ENCODE data around the gene ROBO1. TPM values are rescaled to one million over a fixed set of nuclear protein-coding genes. Genes with fewer than 3 reads are reported as not detected.

Gene ROBO1
- total RNA-seq, 2 experiments from 2014 or later = 1.3 to 2.1 TPM

- no peak overlapping the region for H3K27ac Mint-ChIP-seq
- H3K27me3 Mint-ChIP-seq = no peaks in the 10 kb centered on the region
- H3K9me3 Mint-ChIP-seq (ENCODE audit: low read depth) = peaks cover 10% of the 10 kb centered on the region
- H3K36me3 Mint-ChIP-seq (ENCODE audit: low read depth) = no peaks in the 10 kb centered on the region
- no peaks in the 10 kb centered on the region for H3K4me1 Mint-ChIP-seq
- ChIA-PET CTCF (interaction anchor here (1.5 kb wide), 1 partner anchor 28 kb away, joined by 4 read pairs; no protein-coding TSS in a partner anchor), POLR2A (no interaction called here)
- DNase-seq (no peak), ATAC-seq (no peak)
- intact Hi-C loops (cut with DNase I, micrococcal nuclease) = no loop called here
- H3K4me3 Mint-ChIP-seq = no peak overlapping the region
Observed at GRCh38 chr3:79113876-79114275, 653.9 kb downstream of the ROBO1 start.

- ChIA-PET POLR2A (no interaction called here), CTCF (no interaction called here)
- no peak for DNase-seq
- H3K9me3 Mint-ChIP-seq (ENCODE audit: low read depth) = peaks cover 10% of the 10 kb centered on the region
- no peak overlapping the region for H3K27ac Mint-ChIP-seq
- no peaks in the 10 kb centered on the region for H3K27me3 Mint-ChIP-seq
- no peak overlapping the region for H3K4me3 Mint-ChIP-seq
- H3K4me1 Mint-ChIP-seq = no peaks in the 10 kb centered on the region
- intact Hi-C loops (cut with DNase I, micrococcal nuclease) = no loop called here
- H3K36me3 Mint-ChIP-seq (ENCODE audit: low read depth) = no peaks in the 10 kb centered on the region
- no peak for ATAC-seq
Observed at GRCh38 chr3:79111375-79112052, 656.3 kb downstream of the ROBO1 start.

DNA sequence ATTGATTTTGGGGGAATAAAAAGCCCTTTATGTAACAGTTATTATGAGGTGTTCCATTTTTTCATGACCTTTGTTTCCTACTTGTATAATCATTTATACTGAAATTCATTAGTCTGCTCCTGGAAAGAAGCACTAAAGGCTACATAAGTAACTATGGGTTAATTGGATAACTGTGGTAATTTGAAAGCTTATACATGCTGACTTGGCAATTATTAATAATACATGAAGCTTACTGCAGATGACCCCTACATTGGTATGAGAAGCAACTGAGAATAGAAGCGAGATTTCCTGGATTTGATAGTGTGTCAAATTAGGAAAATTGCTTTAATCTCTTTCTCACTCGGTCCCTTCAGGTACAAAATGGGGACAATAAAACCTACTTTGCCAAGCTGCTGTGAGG lies 658.0 kb downstream of the ROBO1 start:
- ChIA-PET POLR2A (no interaction called here), CTCF (no interaction called here)
- Mint-ChIP-seq H3K36me3 (ENCODE audit: low read depth) (no peaks in the 10 kb centered on the region), H3K9me3 (ENCODE audit: low read depth) (peaks cover 12% of the 10 kb centered on the region), H3K4me1 (no peaks in the 10 kb centered on the region), H3K27ac (no peak overlapping the region), H3K4me3 (no peak overlapping the region), H3K27me3 (no peaks in the 10 kb centered on the region)
- intact Hi-C loops (cut with DNase I, micrococcal nuclease) = no loop called here
- no peak for ATAC-seq
- DNase-seq = no peak

- POLR2A ChIA-PET = no interaction called here
- intact Hi-C loops (cut with DNase I, micrococcal nuclease) = no loop called here
- Mint-ChIP-seq H3K27me3 (no peaks in the 10 kb centered on the region), H3K27ac (no peak overlapping the region), H3K4me1 (no peaks in the 10 kb centered on the region), H3K4me3 (no peak overlapping the region), H3K36me3 (ENCODE audit: low read depth) (no peaks in the 10 kb centered on the region), H3K9me3 (ENCODE audit: low read depth) (peaks cover 7% of the 10 kb centered on the region)
- DNase-seq = no peak
- ATAC-seq = no peak
- CTCF ChIA-PET = no interaction called here
Observed at GRCh38 chr3:79103307-79103706, 664.5 kb downstream of the ROBO1 start.

- Mint-ChIP-seq H3K27ac (no peak overlapping the region), H3K4me1 (no peaks in the 10 kb centered on the region), H3K4me3 (no peak overlapping the region), H3K9me3 (ENCODE audit: low read depth) (peaks cover 5% of the 10 kb centered on the region), H3K36me3 (ENCODE audit: low read depth) (no peaks in the 10 kb centered on the region), H3K27me3 (no peaks in the 10 kb centered on the region)
- intact Hi-C loops (cut with DNase I, micrococcal nuclease) = no loop called here
- DNase-seq (no peak), ATAC-seq (no peak)
- CTCF ChIA-PET = no interaction called here
- POLR2A ChIA-PET = no interaction called here
Observed at GRCh38 chr3:79097964-79098660, 669.7 kb downstream of the ROBO1 start.

DNA sequence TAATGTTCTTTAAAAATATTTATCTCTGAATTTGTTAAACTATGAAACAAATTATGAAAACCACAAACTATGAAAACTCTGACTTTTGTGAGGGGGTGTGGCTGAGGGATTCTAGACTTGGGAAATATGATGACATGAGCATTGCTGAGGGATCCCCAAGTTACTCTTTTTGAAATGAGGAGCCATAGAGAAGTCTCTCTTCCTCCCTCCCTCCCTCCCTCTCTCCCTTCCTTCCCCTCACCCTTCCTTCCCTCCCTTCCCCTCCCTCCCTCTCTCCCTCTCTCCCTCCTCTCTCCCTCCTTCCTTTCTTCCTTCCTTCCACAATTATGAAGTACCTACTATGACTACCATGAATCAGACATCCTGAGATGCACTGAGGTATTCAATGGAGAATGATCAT lies 673.1 kb downstream of the ROBO1 start:
- H3K27me3 Mint-ChIP-seq = no peaks in the 10 kb centered on the region
- ATAC-seq (no peak), DNase-seq (no peak)
- no peaks in the 10 kb centered on the region for H3K36me3 Mint-ChIP-seq (ENCODE audit: low read depth)
- POLR2A ChIA-PET = no interaction called here
- H3K9me3 Mint-ChIP-seq (ENCODE audit: low read depth) = peaks cover 3% of the 10 kb centered on the region
- no peaks in the 10 kb centered on the region for H3K4me1 Mint-ChIP-seq
- no peak overlapping the region for H3K4me3 Mint-ChIP-seq
- intact Hi-C loops (cut with DNase I, micrococcal nuclease) = no loop called here
- H3K27ac Mint-ChIP-seq = no peak overlapping the region
- CTCF ChIA-PET = no interaction called here

DNA sequence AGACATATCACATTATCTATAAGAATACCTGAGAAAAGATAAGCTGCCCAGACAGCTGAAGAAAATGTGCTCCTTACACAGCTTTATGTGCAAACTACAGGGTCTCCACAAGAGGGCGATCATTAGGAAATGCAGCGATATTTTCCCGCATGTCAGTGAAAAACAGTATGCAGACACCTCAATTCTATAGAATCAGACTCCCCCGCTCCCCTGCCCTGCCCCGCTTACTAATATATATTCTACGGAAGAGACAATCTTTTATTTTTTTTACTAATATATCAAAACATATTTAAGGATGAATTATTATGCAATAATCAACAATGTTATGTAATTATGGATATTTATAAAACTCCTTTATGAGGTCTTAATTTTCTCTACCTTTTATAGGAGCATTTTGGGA lies 681.3 kb downstream of the ROBO1 start:
- Mint-ChIP-seq H3K36me3 (ENCODE audit: low read depth) (no peaks in the 10 kb centered on the region), H3K4me3 (no peak overlapping the region), H3K27ac (no peak overlapping the region), H3K4me1 (no peaks in the 10 kb centered on the region), H3K27me3 (no peaks in the 10 kb centered on the region), H3K9me3 (ENCODE audit: low read depth) (peaks cover 1% of the 10 kb centered on the region)
- peak; percentile 32 for DNase-seq
- ChIA-PET POLR2A (no interaction called here), CTCF (interaction anchor here (0.6 to 2.2 kb wide), 8 partner anchors 23 to 863 kb away, joined by 3 to 8 read pairs (median 3); no protein-coding TSS in a partner anchor)
- no peak for ATAC-seq
- intact Hi-C loops (cut with DNase I, micrococcal nuclease) = loop anchor here in 1 of 2 experiments (5.0 to 10.0 kb wide), 2 partner anchors 276 to 408 kb away; no protein-coding TSS in a partner anchor

GRCh38 chr3:79085171-79085570 lies 682.6 kb downstream of the ROBO1 start:
- Mint-ChIP-seq H3K27me3 (no peaks in the 10 kb centered on the region), H3K4me1 (no peaks in the 10 kb centered on the region), H3K9me3 (ENCODE audit: low read depth) (peaks cover 1% of the 10 kb centered on the region), H3K27ac (no peak overlapping the region), H3K4me3 (no peak overlapping the region), H3K36me3 (ENCODE audit: low read depth) (no peaks in the 10 kb centered on the region)
- ATAC-seq = no peak
- CTCF ChIA-PET = interaction anchor here (1.2 kb wide), 1 partner anchor 28 kb away, joined by 4 read pairs; no protein-coding TSS in a partner anchor
- intact Hi-C loops (cut with DNase I, micrococcal nuclease) = loop anchor here in 1 of 2 experiments (5.0 to 10.0 kb wide), 2 partner anchors 277 to 410 kb away; no protein-coding TSS in a partner anchor
- no peak for DNase-seq
- POLR2A ChIA-PET = no interaction called here

- Mint-ChIP-seq H3K36me3 (ENCODE audit: low read depth) (no peaks in the 10 kb centered on the region), H3K27ac (no peak overlapping the region), H3K4me1 (no peaks in the 10 kb centered on the region), H3K9me3 (ENCODE audit: low read depth) (peaks cover 1% of the 10 kb centered on the region), H3K4me3 (no peak overlapping the region), H3K27me3 (no peaks in the 10 kb centered on the region)
- ChIA-PET POLR2A (no interaction called here), CTCF (interaction anchor here (1.1 kb wide), 1 partner anchor 12 kb away, joined by 3 read pairs; no protein-coding TSS in a partner anchor)
- ATAC-seq = no peak
- intact Hi-C loops (cut with DNase I, micrococcal nuclease) = loop anchor here in 1 of 2 experiments (10.0 kb wide), 1 partner anchor 413 kb away; no protein-coding TSS in a partner anchor
- no peak for DNase-seq
Observed at GRCh38 chr3:79081335-79081734, 686.5 kb downstream of the ROBO1 start.

GRCh38 chr3:79074558-79074957 lies 693.2 kb downstream of the ROBO1 start:
- CTCF ChIA-PET = interaction anchor here (0.5 kb wide), 1 partner anchor 1726 kb away, joined by 3 read pairs; no protein-coding TSS in a partner anchor
- ATAC-seq = no peak
- H3K27me3 Mint-ChIP-seq = no peaks in the 10 kb centered on the region

DNA sequence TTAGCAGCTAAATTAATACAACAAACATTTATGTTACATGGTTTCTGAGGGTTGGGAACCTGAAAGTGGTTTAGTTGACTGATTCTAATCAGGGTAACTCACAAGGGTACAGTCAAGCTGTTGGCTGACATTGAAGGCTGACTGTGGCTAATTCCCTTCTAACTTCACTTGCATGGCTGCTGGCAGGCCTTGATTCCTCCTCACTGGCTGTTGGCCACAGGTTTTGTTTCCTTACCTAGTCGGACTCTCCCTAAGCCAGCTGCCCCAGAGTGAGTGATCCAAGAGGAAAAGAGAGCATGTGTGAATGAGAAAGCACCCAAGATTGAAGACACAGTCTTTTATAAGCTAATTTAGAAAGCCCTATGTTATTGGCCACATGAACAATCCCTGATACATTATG lies 700.1 kb downstream of the ROBO1 start:
- H3K27me3 Mint-ChIP-seq = no peaks in the 10 kb centered on the region
- ATAC-seq = no peak
- H3K4me3 Mint-ChIP-seq = no peak overlapping the region
- intact Hi-C loops (cut with DNase I, micrococcal nuclease) = no loop called here
- H3K36me3 Mint-ChIP-seq (ENCODE audit: low read depth) = no peaks in the 10 kb centered on the region
- DNase-seq = no peak
- peaks cover 11% of the 10 kb centered on the region for H3K9me3 Mint-ChIP-seq (ENCODE audit: low read depth)
- no peaks in the 10 kb centered on the region for H3K4me1 Mint-ChIP-seq
- ChIA-PET CTCF (no interaction called here), POLR2A (no interaction called here)
- H3K27ac Mint-ChIP-seq = no peak overlapping the region

More at GRCh38 chr3:79074558-79074957, 693.2 kb downstream of the ROBO1 start:
- Mint-ChIP-seq H3K36me3 (ENCODE audit: low read depth) (no peaks in the 10 kb centered on the region), H3K4me1 (no peaks in the 10 kb centered on the region), H3K4me3 (no peak overlapping the region), H3K27ac (no peak overlapping the region), H3K9me3 (ENCODE audit: low read depth) (peaks cover 2% of the 10 kb centered on the region)
- POLR2A ChIA-PET = no interaction called here
- intact Hi-C loops (cut with DNase I, micrococcal nuclease) = no loop called here
- DNase-seq = no peak

GRCh38 chr3:79066481-79066880 lies 701.3 kb downstream of the ROBO1 start:
- intact Hi-C loops (cut with DNase I, micrococcal nuclease) = no loop called here
- Mint-ChIP-seq H3K4me1 (no peaks in the 10 kb centered on the region), H3K27me3 (no peaks in the 10 kb centered on the region), H3K9me3 (ENCODE audit: low read depth) (peaks cover 15% of the 10 kb centered on the region), H3K36me3 (ENCODE audit: low read depth) (no peaks in the 10 kb centered on the region), H3K4me3 (no peak overlapping the region), H3K27ac (no peak overlapping the region)
- ChIA-PET POLR2A (no interaction called here), CTCF (no interaction called here)
- ATAC-seq (no peak), DNase-seq (no peak)

Data from activated CD4-positive, alpha-beta T cell treated with anti-CD3 and anti-CD28 coated beads for 36 hours (primary cell).